K562 (cell line): Measurements from ENCODE around the gene ULBP2. TPM values are rescaled to one million over a fixed set of nuclear protein-coding genes. Genes with fewer than 3 reads are reported as not detected.

Experiments
- EHMT2 ChIP-seq: fragments of 450-650 bp; IDR thresholded peaks from 2 replicates; pipeline ENCODE4 v1.6.1; 2018; ENCODE audit warnings: antibody characterized with exemption
- MCM2 ChIP-seq: fragments of 450-650 bp; IDR thresholded peaks from 2 replicates; pipeline ENCODE4 v1.6.1; 2017; ENCODE audit warnings: low read depth, mild to moderate bottlenecking
- SNRNP70 ChIP-seq: fragments of 200-400 bp; formaldehyde crosslinking; optimal IDR thresholded peaks from 2 replicates; pipeline ENCODE3; 2017; ENCODE audit warnings: low read depth, low read length
- TEAD2 ChIP-seq: fragments of 450-650 bp; IDR thresholded peaks from 2 replicates; pipeline ENCODE4 v1.6.1; 2016; ENCODE audit warnings: missing genetic modification characterization, control low read depth, missing compliant biosample characterization
- ZNF551 ChIP-seq: fragments of 250-450 bp; sonication (Bioruptor Pico); IDR thresholded peaks from 2 replicates; pipeline ENCODE4 v1.5.0; 2021; ENCODE audit warnings: mild to moderate bottlenecking, moderate library complexity
- ZNF589 ChIP-seq: fragments of 200-800 bp; sonication (Bioruptor generic); IDR thresholded peaks from 2 replicates; pipeline ENCODE4 v1.6.1; 2016; ENCODE audit warnings: low read depth, missing genetic modification characterization, missing compliant biosample characterization
- ZNF696 ChIP-seq: fragments of 250-450 bp; sonication (Bioruptor Pico); conservative IDR thresholded peaks from 2 replicates; pipeline ENCODE4 v1.4.0; 2020; ENCODE audit warnings: mild to moderate bottlenecking, moderate library complexity
- polyA plus RNA-seq, 8 experiments: library from polyadenylated mRNA; depleted of rRNA in 4 of 8; stranded (reverse) in 5 of 8; unstranded in 3 of 8; fragments of >200 nt; fragmentation: Nextera tagmentation in 2 of 8; fragmentation: Illumina TruSeq in 1 of 8; extraction: Ambion mirVana in 2 of 8; extraction: Trizol in 1 of 8; gene quantifications; 2 replicates each; pipeline versions ENCODE4 v1.2.1 to v1.2.3, GENCODE V29; 2011 to 2014; ENCODE audit warnings: inconsistent platforms in 1 of 8, missing spikeins in 1 of 8
- total RNA-seq, 7 experiments: library from RNA; depleted of rRNA in 6 of 7; stranded (reverse); fragments of >200 nt in 6 of 7; fragmentation: Illumina TruSeq in 2 of 7; extraction: Trizol in 2 of 7; gene quantifications; 2 replicates each; pipeline versions ENCODE4 v1.2.1 to v1.2.3, GENCODE V29; 2011 to 2021; ENCODE audit warnings: low replicate concordance in 1 of 7
- TF ChIP-seq, protein P1 (sequence below), 2 experiments: fragments of 450-650 bp in 1 of 2; sonication (generic) in 1 of 2; formaldehyde crosslinking in 1 of 2; IDR thresholded peaks; 2 replicates each; pipeline versions ENCODE4 v1.7.1 to v1.9.0; 2016 to 2022; ENCODE audit warnings: inconsistent platforms in 1 of 2, mild to moderate bottlenecking in 1 of 2, missing genetic modification reagents in 1 of 2
- TF ChIP-seq, protein P2 (sequence below): IDR thresholded peaks from 2 replicates; pipeline ENCODE4 v1.6.1; 2012; ENCODE audit warnings: low read depth, low read length, improper control_type of control experiment, borderline replicate concordance
- TF ChIP-seq, protein P3 (sequence below): sonication (generic); formaldehyde crosslinking; IDR thresholded peaks from 2 replicates; pipeline ENCODE4 v1.8.1; 2023; ENCODE audit warnings: missing genetic modification reagents, mild to moderate bottlenecking, borderline replicate concordance

Gene ULBP2
- total and polyA plus RNA-seq, 9 of the 15 experiments (the other 6 are each of a cell fraction or from before 2014, with no cell fraction given), result 0.50 to 5.3 (median 1.2) TPM

DNA sequence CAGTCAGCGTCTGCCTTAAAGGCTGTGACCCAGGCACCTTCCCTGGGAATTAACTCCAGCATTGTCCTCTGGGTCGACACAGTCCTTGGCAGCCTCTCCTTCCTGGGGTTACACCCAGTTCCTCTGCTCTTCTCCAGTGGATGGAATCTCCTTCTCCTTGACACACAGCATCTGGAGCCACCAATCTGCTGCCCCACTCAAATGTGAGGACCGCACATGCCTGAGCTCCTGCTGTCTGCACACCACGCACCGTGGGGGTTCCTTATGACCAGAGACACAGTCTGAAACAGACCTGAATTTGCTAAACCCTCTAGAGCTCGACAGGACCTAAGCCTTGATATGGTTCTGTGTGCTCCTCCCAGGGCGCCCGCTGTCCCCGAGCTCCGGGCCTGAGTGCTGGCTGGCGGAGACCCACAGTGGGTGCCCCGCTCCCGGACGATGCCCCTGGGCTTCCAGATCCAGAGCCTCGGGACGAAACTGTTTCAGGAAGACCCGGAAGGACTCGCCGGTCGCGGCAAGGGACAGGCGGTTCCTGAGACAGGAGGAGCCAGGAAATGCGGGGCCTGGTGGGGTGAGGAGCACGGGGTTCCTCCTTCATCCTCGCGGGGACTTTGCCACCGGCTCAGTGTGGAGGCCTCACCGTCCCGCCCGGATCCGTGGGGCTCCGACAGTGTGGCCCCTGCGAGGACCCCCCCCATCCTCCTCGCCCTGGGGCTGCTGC lies 16.4 kb upstream of the ULBP2 start (continued):
- no peak for TF ChIP-seq ZNF696 (CRISPR knock-in tag)
- TF ChIP-seq TEAD2 (tag), result no peak
- TF ChIP-seq, protein P1, sequence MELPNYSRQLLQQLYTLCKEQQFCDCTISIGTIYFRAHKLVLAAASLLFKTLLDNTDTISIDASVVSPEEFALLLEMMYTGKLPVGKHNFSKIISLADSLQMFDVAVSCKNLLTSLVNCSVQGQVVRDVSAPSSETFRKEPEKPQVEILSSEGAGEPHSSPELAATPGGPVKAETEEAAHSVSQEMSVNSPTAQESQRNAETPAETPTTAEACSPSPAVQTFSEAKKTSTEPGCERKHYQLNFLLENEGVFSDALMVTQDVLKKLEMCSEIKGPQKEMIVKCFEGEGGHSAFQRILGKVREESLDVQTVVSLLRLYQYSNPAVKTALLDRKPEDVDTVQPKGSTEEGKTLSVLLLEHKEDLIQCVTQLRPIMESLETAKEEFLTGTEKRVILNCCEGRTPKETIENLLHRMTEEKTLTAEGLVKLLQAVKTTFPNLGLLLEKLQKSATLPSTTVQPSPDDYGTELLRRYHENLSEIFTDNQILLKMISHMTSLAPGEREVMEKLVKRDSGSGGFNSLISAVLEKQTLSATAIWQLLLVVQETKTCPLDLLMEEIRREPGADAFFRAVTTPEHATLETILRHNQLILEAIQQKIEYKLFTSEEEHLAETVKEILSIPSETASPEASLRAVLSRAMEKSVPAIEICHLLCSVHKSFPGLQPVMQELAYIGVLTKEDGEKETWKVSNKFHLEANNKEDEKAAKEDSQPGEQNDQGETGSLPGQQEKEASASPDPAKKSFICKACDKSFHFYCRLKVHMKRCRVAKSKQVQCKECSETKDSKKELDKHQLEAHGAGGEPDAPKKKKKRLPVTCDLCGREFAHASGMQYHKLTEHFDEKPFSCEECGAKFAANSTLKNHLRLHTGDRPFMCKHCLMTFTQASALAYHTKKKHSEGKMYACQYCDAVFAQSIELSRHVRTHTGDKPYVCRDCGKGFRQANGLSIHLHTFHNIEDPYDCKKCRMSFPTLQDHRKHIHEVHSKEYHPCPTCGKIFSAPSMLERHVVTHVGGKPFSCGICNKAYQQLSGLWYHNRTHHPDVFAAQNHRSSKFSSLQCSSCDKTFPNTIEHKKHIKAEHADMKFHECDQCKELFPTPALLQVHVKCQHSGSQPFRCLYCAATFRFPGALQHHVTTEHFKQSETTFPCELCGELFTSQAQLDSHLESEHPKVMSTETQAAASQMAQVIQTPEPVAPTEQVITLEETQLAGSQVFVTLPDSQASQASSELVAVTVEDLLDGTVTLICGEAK (IDR thresholded peaks at IDR 0.05), result no peak
- TF ChIP-seq, protein P1 (CRISPR knock-in tag; IDR thresholded peaks at IDR 0.05), result no peak
- no peak for TF ChIP-seq EHMT2
- TF ChIP-seq SNRNP70, result no peak
- TF ChIP-seq MCM2, result no peak
- no peak for TF ChIP-seq ZNF589 (CRISPR knock-in tag)
- TF ChIP-seq, protein P2, sequence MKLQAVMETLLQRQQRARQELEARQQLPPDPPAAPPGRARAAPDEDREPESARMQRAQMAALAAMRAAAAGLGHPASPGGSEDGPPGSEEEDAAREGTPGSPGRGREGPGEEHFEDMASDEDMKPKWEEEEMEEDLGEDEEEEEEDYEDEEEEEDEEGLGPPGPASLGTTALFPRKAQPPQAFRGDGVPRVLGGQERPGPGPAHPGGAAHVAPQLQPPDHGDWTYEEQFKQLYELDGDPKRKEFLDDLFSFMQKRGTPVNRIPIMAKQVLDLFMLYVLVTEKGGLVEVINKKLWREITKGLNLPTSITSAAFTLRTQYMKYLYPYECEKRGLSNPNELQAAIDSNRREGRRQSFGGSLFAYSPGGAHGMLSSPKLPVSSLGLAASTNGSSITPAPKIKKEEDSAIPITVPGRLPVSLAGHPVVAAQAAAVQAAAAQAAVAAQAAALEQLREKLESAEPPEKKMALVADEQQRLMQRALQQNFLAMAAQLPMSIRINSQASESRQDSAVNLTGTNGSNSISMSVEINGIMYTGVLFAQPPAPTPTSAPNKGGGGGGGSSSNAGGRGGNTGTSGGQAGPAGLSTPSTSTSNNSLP, result no peak
- TF ChIP-seq, protein P3, sequence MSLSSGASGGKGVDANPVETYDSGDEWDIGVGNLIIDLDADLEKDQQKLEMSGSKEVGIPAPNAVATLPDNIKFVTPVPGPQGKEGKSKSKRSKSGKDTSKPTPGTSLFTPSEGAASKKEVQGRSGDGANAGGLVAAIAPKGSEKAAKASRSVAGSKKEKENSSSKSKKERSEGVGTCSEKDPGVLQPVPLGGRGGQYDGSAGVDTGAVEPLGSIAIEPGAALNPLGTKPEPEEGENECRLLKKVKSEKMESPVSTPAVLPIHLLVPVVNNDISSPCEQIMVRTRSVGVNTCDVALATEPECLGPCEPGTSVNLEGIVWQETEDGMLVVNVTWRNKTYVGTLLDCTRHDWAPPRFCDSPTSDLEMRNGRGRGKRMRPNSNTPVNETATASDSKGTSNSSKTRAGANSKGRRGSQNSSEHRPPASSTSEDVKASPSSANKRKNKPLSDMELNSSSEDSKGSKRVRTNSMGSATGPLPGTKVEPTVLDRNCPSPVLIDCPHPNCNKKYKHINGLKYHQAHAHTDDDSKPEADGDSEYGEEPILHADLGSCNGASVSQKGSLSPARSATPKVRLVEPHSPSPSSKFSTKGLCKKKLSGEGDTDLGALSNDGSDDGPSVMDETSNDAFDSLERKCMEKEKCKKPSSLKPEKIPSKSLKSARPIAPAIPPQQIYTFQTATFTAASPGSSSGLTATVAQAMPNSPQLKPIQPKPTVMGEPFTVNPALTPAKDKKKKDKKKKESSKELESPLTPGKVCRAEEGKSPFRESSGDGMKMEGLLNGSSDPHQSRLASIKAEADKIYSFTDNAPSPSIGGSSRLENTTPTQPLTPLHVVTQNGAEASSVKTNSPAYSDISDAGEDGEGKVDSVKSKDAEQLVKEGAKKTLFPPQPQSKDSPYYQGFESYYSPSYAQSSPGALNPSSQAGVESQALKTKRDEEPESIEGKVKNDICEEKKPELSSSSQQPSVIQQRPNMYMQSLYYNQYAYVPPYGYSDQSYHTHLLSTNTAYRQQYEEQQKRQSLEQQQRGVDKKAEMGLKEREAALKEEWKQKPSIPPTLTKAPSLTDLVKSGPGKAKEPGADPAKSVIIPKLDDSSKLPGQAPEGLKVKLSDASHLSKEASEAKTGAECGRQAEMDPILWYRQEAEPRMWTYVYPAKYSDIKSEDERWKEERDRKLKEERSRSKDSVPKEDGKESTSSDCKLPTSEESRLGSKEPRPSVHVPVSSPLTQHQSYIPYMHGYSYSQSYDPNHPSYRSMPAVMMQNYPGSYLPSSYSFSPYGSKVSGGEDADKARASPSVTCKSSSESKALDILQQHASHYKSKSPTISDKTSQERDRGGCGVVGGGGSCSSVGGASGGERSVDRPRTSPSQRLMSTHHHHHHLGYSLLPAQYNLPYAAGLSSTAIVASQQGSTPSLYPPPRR (CRISPR knock-in tag), result no peak
- TF ChIP-seq ZNF551 (CRISPR knock-in tag), result no peak
